ENCODE results near the gene IVD.
A peak's percentile ranks its signal among the peaks of the same experiment; 100 is the strongest.
"Not testable (repeated sequence)": the region's sequence is repeated elsewhere in the genome, so short reads cannot be mapped to it uniquely, and the experiment has no call there.

IVD gene

GRCh38 chr15:40440743-40441564 is 35.4 kb downstream of the IVD start, which contains the start of gene BAHD1:
TSS of gene BAHD1 (plus strand) at chr15:40440953. CDS start at chr15:40458465, 17,512 bp downstream.
- DNase-seq: peak; percentile 79

- DNase-seq: no peak
These were observed 36.3 kb downstream of the IVD start for GRCh38 chr15:40441565-40442531.

- no peak for DNase-seq
These were observed 37.7 kb downstream of the IVD start for GRCh38 chr15:40443255-40443654.

GRCh38 chr15:40443846-40444245 is 38.3 kb downstream of the IVD start:
- no peak for DNase-seq

GRCh38 chr15:40444736-40445135 is 39.1 kb downstream of the IVD start:
- no peak for DNase-seq

GRCh38 chr15:40445421-40445922 is 39.9 kb downstream of the IVD start:
- DNase-seq: no peak

- DNase-seq: no peak
These were observed 40.5 kb downstream of the IVD start for GRCh38 chr15:40446144-40446543.

- DNase-seq: no peak
These were observed 42.8 kb downstream of the IVD start for GRCh38 chr15:40448354-40448753.

GRCh38 chr15:40449275-40449674 is 43.7 kb downstream of the IVD start:
- DNase-seq: no peak

GRCh38 chr15:40450047-40450446 is 44.5 kb downstream of the IVD start:
- no peak for DNase-seq

GRCh38 chr15:40451527-40452158 is 46.0 kb downstream of the IVD start:
- no peak for DNase-seq

GRCh38 chr15:40452296-40453090 is 46.9 kb downstream of the IVD start:
- DNase-seq: no peak

GRCh38 chr15:40453941-40454340 is 48.3 kb downstream of the IVD start:
- not testable (repeated sequence) for DNase-seq

- no peak for DNase-seq
These were observed 49.4 kb downstream of the IVD start for GRCh38 chr15:40454904-40455391.

GRCh38 chr15:40456299-40456712 is 50.7 kb downstream of the IVD start:
- no peak for DNase-seq

- DNase-seq: no peak
These were observed 51.1 kb downstream of the IVD start for GRCh38 chr15:40456738-40457137.

GRCh38 chr15:40458495-40459371 is 53.1 kb downstream of the IVD start:
- no peak for DNase-seq

GRCh38 chr15:40459391-40460015 is 53.9 kb downstream of the IVD start:
- DNase-seq: no peak

- no peak for DNase-seq
These were observed 54.8 kb downstream of the IVD start for GRCh38 chr15:40460404-40460803.

GRCh38 chr15:40461958-40462357 is 56.4 kb downstream of the IVD start:
- no peak for DNase-seq
